SK-N-DZ (cell line): Measurements from ENCODE around the gene CACNA1F.
A peak's percentile ranks its signal among the peaks of the same experiment; 100 is the strongest.

ENCODE experiments used
- DNase-seq: peaks from one replicate; pipeline ENCODE4 v3.0.0-alpha.2; 2015; ENCODE audit warnings: low spot score

The CACNA1F gene

GRCh38 chrX:49199315-49199595 lies 33.9 kb downstream of the CACNA1F start:
- no peak for DNase-seq

- DNase-seq = no peak
Measured at GRCh38 chrX:49198540-49199314, 34.4 kb downstream of the CACNA1F start.

- DNase-seq = no peak
Measured at GRCh38 chrX:49197543-49198087, 35.5 kb downstream of the CACNA1F start.

GRCh38 chrX:49193542-49193964 lies 39.6 kb downstream of the CACNA1F start:
- DNase-seq = no peak

GRCh38 chrX:49192722-49193328 lies 40.3 kb downstream of the CACNA1F start:
- peak; percentile 32 for DNase-seq

GRCh38 chrX:49191574-49192011 lies 41.5 kb downstream of the CACNA1F start:
- no peak for DNase-seq

DNA sequence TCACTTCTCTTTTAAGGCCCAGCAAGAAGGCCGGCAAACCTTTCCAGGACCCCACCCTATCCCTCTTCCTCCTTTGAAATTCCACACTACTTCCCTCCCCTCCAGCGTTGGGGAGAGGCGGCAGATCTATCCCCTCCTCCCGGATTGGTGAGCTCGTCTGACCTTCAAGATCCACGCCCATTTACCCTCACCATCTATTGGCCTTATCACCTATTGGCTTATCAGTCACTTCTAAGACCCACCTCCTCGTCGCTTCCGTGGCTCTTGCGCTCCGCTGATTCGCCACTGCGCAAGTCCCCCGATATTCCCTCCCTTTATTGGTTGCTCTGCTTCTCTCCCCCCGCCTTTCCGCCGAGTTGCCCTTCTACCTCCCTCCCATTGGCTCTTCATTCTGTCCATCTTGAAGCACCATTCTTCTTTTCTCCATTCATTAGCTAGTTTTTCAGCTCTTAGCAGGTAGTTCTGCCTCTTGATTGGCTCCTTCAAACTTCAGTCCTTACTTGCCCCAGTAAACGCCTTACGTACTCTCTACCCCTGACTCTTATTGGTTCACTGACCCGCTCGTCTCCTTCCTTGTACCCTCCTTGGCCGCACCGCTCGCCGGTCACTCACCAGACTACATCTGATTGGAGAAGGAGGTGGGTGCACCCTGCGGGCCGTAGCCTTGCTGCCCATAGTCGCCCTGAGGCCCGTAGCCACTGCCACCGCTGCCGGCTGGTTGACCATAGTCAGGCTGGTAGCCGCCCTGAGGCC lies 42.1 kb downstream of the CACNA1F start:
- DNase-seq = peak; percentile 99

DNA sequence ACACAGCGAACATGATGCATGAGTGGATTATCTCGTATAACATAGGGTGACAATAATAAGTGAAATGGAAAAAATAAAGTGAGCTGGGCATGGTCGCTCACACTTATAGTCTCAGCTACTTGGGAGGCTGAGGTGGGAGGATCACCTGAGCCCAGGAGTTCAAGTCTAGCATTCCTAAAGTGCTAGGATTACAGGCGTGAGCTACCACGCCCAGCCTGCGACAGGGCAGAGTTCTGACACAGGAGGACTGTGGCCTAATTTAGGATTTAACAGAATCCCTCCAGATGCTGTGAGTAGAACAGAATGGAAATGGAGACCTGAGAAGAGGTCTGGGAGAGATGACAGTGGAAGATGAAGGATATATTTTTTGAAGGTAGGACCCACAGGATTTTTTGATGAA lies 43.5 kb downstream of the CACNA1F start:
- DNase-seq = no peak

DNA sequence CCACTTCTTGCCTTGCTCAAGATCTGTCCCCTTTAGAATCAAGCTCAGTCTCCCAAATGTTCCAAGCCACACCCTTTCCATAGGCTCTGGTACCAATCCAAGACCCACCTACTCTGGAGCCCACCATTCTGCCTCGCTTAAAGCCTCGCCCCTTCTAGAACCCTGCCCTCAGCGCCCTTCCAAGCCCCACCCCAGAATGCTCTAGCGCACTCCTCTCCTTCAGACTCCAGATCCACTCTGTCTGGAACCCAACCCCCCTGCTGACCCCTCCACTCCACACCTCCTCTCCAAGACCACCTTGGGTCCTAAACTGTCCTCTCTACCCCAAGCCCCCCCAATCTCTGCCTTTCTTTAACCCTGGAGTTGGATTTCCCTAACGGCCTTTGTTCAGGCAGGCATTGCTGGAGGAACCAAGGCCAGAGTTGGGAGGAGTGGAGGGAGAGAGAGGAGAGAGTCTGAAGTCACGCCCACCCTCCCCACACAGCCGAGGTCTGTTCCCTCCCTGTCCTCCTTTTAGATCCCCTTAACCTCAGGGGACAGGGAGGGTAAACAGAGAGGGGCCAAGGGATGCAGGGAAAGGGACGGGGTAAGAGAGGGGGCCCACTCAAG lies 44.6 kb downstream of the CACNA1F start:
- no peak for DNase-seq

GRCh38 chrX:49187526-49187925 lies 45.6 kb downstream of the CACNA1F start:
- DNase-seq = no peak

DNA sequence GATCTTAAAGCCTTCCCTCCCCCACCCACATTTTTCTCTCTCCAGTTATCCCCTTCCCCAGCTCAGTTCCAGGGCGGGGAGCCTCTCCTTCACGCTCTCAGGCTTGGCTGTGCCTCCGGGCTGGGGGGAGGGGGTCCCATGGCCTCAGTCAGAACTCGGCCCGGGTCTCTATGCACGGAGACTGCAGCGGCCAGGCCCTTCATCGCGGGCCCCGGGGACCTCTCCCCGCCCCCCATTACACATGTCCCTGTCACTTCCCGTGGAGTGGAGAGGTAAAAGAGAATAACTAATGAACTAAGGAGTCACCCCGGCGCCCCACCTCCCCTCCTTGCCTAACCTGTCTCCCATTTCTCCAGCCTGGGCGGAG lies 46.1 kb downstream of the CACNA1F start:
- no peak for DNase-seq

GRCh38 chrX:49186125-49187027 lies 46.8 kb downstream of the CACNA1F start, which contains the start of gene PRICKLE3:
TSS of gene PRICKLE3 (minus strand) at chrX:49186373. CDS start at chrX:49186297, 76 bp downstream.
- DNase-seq = no peak

DNA sequence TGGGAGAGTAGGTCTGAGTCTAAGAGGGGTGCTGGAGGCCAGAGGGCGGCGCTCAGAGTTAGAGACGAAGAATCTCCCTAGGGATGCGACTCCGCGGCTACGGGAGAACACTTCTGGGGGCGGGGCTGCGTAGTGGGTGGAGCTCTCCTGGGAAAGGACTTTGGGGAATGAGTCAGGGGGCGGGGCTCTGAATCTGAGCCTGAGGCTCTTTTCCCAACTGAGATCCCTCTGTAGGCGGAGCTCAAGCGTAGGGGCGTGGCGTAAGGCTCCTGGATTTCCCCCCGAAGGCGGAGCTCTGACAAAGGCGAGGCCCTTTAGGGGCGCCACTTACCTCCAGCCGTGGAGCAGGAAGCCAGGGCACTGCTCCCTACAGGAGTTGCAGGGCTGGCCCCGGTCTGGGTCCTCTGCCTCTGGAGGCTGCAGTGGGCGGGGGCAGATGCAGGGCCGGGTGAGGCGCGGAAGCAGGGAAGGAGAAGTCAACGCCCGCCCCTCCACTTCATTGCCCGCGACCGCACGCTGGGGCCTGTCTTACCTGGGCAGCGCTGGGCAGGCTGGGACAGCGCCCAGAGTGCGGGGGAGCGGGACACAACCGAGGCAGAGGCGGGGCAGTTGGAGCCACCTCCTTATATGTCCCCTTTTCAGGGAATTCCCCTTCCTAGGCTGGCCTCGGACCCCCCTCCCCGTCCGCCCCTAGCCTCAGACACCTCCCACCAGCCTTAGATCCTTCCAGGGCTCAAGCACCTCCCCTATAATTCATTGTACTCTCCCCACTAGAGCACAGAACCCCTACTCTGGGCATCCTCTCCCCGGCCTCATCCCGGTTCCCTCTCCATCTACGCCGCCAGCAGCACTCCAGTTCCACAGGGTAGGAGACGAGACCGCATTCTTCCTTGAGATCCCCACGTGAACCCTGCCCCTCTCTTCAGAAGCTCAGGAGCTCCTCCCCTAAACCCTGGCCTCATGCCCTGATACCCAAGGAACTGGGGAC lies 48.6 kb downstream of the CACNA1F start:
- DNase-seq = peak; percentile 89

DNA sequence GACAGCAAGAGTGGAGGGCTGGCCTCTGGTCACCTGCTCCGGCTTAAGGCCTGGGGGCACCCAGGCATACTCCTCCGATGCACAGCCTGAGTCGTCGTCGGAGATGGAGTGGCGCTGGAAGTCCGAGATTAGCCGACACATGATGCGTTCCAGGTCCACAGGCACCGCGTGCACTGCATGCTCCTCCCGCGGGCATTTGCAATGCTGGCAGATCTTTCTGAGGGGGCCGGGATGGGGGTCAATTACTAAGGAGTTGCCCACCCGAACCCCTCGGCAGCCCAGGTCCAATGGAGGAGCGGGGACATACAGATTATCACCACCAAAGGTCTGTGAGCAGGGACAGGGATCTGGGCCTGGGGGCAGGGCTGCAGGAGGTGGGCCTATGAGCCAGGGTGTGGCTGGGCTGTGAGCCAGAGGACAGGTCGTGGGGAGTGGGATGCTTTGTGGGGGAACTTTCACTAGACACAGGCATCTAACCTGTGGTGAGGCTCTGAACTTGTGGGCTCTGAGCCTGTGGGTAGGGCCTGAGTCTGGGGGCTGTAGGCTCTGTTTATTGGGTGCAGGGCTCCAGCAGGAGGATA lies 49.3 kb downstream of the CACNA1F start:
- DNase-seq = no peak

- no peak for DNase-seq
Measured at GRCh38 chrX:49179358-49179757, 53.8 kb downstream of the CACNA1F start.

- no peak for DNase-seq
Measured at GRCh38 chrX:49178537-49178936, 54.6 kb downstream of the CACNA1F start.

DNA sequence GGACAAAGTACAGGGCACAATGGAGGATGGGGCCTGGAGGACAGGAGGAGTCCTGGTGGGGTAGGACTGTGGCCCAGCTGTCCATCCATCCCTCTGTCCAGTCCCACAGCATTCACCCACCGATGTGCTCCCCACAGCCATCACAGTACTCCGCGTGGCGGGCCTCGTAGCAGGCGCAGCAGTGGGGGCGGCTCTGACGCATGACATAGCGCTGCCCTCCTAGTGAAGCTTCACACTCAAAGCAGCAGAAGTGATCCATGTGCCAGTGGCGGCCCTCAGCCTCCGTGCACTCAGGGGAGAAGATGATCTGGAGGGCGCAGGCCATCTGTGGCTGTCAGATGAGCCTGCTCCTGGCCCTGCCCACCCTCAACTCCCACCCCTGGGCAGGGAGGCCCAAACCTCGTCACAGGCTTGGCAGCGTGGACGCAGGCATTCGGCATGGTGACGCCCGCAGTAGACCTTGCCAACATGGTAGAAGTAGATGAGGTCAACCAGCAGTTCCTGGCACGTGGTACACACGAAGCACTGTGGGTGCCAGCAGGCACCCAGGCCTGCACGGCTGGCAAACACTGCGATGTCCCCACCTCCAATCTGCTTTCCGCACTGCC lies 55.2 kb downstream of the CACNA1F start:
- no peak for DNase-seq

DNA sequence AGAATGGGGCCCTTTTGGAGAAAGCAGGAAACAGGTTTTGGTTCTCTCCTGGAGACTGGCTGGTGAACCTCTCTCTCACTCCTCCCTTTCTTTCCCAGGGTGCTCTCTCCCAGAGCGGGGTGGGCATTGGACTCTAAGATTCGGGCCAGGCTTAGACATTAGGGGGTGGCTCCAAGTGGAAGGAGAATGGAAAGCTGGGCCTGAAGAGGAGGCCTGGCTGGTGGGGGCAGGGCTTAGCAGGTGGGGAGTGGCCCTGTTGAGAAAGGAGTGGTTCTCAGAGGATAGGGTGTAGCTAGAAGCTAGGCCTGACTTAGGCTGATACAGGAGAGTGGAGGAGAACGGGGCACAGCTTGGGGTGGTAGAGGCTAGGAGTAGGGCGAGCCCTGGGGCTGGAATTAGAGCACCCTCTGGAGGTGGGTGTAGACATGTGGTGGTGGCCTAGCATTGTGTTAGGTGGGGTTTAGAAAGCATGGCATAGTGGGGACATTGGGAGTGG lies 55.8 kb downstream of the CACNA1F start:
- DNase-seq = no peak
